Measurements from ENCODE around the gene ARMH1. TPM values are rescaled to one million over a fixed set of nuclear protein-coding genes. Genes with fewer than 3 reads are reported as not detected.
"Not testable (repeated sequence)": the region's sequence is repeated elsewhere in the genome, so short reads cannot be mapped to it uniquely, and the experiment has no call there.

Gene ARMH1
- total RNA-seq, 1 experiment from 2014 or later = 0.37 TPM

DNA sequence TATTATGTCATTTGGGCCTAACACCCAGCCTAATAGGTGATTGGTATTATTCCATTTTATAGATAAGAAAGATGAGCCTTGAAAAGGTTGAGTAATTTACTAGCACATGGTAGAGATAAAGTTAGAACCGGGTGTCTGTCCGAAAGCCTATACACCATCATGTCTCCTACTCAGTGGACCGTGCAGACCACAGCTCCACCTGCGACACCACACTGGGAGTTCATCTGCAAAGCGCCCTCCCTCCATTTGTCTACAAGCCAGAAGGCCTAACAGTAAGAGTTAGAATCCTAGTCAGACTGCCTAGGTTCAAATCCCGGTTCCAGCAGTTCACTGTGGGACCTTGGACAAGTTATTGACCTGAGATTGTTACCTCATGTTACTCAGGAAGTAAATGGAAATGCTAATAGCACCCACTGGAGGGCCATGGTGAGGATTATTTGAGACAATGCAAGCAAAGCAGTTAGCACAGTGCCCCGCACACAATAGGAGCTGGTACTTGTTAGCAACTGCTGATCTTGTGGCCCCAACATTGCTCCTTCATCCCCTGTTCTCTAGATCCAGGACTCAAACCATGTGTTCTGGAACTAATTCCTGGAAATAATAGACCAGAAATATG lies 20.5 kb downstream of the ARMH1 start:
- DNase-seq (ENCODE audit: low read depth) = no peak

DNA sequence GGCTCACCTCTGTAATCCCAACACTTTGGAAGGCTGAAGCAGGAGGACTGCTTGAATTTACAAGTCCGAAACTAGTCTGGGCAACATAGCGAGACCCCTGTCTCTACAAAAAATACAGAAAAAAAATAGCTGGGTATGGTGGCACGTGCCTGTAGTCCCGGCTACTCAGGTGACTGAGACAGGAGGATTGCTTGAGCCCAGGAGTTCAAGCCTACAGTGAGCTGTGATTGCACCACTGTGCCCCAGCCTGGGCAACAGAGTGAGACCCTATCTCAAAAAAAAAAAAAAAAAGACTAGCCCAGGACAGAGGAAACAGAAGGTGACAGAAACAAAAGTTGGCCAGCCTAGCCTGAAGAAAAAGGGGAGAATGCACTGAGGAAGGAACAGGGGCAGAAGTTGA lies 21.2 kb downstream of the ARMH1 start:
- no peak for DNase-seq (ENCODE audit: low read depth)

DNA sequence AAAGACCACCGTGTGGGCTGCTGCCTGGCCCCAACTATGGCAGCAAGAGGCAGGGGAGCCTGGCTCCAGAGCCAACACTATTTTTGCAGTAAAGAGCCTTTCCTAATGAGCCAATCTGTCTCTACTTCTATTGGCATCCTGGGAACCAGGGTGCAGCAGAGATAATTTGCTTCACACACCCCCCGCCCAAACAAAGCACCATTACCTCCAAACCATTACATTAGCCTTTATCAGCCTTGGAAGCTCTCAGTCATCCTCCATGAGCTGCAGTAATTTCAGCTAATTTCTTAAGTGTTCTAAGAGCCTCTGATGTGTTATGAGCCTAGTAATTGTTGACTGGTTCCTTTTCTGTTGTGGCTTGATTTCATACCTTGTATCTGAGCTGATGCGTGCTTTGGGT lies 21.6 kb downstream of the ARMH1 start:
- no peak for DNase-seq (ENCODE audit: low read depth)

DNA sequence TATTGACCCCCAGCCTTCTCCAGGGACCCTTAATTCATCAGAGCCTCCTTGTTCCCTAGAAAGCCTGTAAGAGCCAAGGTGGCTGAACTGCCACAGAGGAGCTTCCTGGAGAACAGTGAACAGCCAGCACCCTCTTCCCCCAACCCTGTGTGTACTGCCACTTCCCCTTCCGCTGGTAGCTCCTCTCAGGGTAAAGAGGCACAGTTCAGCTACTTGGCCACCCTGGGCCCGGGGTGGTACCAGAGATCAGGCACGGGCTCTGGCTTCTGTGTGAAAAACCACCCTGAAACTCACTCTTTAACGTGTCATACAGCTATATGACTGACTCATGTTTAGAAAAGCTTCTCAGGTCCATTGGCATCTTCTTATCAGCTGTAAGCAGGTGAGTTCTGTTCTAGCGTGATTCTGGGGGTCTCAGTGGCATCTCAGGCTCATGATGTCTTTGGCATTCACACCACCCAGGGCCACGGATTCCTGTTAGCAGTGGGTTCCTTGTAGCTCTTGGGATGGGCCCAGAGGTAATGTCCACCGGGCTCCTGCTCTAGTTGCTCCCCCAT lies 22.4 kb downstream of the ARMH1 start:
- DNase-seq (ENCODE audit: low read depth) = no peak

GRCh38 chr1:44698138-44698537 lies 23.6 kb downstream of the ARMH1 start:
- no peak for DNase-seq (ENCODE audit: low read depth)

DNA sequence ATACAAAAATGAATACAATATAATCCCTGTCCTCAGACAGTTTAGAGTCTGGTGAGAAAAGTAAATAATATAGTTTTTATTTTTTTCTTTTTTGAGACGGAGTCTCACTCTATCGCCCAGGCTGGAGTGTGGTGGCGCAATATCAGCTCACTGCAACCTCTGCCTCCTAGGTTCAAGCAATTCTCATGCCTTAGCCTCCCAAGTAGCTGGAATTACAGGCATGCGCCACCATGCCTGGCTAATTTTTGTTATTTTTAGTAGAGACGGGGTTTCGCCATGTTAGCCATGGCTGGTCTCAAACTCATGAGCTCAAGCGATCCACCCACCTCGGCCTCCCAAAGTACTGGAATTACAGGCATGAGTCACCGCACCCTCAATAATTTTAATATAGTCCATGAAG lies 24.9 kb downstream of the ARMH1 start:
- DNase-seq (ENCODE audit: low read depth) = not testable (repeated sequence)

DNA sequence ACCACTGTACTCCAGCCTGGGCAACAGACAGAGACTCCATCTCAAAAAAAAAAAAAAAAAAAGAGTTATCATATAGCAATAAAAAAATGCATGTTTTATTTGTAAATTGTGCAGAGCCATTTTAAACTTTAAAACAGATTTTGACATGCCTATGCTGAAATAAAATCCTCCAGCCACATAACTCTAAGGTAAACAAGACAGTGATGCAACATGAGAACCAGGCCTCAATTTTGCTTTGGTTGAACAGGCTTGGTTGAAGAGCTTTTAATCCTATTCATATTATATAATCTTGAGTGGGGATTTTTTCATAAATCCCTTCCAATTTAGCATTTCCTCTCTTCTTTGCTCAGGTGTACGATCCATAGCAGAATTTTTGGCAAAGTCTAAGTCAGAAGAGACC lies 26.1 kb downstream of the ARMH1 start:
- DNase-seq (ENCODE audit: low read depth) = no peak

DNA sequence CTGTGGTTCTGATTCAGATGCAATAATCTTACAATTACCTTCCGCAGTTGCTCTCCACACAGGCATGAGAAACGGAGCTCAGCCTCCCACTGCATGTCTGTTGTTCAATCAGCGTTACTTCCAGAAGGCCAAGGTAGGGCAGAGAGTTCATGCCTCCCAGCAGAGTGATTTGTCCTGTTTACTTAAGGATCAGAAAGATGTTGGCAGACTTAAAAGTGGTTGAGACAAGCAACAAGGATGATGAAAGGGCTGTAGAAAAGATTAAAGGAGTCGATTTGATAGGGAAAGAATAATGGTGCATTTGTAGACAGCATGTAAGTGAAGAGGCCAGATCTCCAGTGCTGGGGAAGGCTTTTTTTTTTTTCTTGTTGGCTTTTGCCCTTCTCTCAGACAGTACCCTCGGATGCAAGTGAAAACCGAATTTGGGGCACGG lies 26.6 kb downstream of the ARMH1 start:
- DNase-seq (ENCODE audit: low read depth) = no peak

- DNase-seq (ENCODE audit: low read depth) = no peak
Observed at GRCh38 chr1:44705470-44705869, 31.0 kb downstream of the ARMH1 start.

- no peak for DNase-seq (ENCODE audit: low read depth)
Observed at GRCh38 chr1:44705938-44706337, 31.4 kb downstream of the ARMH1 start.

GRCh38 chr1:44707112-44707881 lies 32.8 kb downstream of the ARMH1 start:
- DNase-seq (ENCODE audit: low read depth) = peak; percentile 94

DNA sequence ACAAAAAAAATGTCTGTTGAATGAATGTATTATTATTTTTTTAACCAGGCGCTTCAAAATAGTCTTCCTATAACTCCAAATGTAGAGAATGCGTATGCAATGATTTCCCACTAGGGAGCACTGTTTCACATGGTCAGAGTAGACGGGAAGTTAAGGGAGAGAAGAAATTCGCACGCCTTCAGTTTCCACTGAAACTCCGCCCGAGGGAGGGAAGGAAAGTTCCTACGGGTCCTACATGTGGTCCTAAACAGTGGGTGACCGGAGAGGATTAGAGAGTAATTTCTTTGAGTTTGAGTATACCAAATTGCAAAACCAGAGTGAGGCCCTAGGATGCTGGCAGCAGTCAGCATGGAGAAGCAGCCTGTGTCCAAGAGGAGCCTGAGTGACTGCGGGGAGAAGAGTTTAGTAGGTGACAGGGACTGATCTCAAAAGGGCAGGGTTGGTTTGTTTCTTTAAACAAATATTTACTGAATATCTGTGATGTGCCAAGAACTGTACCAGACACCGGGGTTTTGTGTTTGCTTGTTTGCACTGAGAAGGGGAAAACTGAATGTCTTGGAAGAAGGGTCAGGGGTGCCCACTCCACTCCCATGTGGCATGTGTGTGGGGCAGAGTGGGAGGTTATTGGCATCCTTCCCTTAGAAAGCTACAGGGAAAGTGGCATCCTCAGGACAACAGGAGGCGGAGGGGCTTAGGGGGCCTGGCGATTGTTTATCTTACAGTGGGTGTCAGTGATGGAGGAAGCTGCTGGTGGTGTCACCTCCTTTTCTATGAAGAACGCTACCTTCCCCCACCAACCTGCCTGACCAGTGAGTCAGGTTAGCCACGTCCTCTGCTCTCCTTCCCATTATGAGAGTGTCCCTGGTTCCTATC lies 33.7 kb downstream of the ARMH1 start:
- DNase-seq (ENCODE audit: low read depth) = peak; percentile 28

GRCh38 chr1:44713321-44713781 lies 38.8 kb downstream of the ARMH1 start:
- peak; percentile 39 for DNase-seq (ENCODE audit: low read depth)

DNA sequence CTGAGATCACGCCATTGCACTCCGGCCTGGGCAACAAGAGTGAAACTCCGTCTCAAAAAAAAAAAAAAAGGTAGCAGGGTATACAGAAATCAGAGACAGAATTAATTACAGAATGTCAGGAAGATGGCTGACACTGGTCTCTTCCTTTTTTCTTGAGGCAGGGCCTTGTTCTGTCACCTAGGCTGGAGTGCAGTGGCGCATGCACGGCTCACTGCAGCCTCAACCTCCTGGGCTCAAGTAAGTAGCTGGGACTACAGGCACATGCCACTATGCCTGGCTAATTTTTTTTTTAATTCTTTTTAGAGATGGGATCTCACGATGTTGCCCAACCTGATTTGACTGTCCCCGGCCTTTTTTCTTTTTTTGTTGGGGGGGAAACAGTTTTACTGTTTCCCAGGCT lies 40.0 kb downstream of the ARMH1 start:
- DNase-seq (ENCODE audit: low read depth) = no peak

DNA sequence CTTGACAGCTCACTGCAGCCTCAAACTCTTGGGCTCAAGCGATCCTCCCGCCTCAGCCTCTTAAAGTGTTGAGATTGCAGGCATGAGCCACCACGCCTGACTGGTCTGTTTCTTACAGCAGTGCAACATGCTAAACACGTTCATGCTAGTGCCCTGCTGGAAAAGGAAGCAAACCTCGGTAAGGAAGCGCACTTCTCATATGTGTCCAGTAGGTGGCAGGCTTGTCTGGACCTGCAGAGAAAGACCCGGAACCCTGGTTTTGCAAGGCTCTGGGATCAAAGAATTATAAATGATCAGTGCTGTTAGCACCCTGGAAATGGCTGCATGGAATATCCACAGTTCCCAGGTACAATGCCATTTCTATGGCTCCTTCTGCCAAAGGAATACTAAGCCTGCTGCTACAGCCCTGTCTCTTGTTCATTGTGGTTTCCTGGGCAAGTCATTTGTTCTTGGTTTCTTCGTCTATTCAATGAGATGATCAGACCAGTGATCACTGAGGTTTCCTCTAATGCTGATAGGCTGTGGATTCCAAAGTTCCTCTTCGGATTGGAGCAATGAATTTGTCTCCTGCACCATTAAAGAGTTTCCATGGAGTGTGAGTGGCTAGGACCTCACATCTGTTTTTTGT lies 40.5 kb downstream of the ARMH1 start:
- peak; percentile 68 for DNase-seq (ENCODE audit: low read depth)

GRCh38 chr1:44717156-44717555 lies 42.6 kb downstream of the ARMH1 start:
- DNase-seq (ENCODE audit: low read depth) = no peak

DNA sequence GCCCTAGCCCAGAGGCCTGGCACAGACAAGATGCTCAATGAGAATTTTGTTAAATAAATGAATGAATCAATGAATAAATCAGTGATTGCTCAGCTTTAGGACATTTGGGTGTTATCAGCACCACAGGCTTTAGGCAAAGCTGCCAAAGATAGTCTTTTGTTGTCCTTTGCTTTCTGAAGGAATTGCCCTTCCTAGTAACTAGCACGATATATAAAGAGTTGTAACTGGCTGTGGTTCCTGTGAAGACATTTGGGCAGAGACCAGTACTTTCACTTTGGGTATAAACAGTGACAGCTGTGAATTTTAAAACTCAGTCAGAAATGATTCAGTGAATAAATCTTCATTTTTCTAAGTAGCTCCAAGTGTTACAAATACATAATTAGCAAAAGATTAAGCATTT lies 43.1 kb downstream of the ARMH1 start:
- DNase-seq (ENCODE audit: low read depth) = no peak

DNA sequence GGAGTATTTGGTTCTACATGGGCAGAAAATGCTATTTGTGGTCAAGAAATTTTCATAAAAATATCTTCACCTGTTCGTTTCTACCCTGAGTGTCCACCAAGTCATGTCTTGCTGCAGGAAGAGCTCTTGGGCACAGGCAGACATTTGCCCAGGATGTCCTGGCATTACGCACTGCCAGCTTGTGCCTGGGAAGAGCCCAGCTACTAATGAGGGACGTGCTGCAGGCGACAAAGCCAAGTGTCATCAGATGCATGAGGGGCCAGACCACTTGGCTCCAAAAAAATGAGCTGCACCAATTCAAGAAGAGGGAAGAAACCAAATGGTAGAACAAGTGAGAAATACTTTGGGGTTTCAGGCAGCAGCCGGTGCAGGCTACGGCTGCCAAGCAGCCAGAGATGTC lies 43.6 kb downstream of the ARMH1 start:
- no peak for DNase-seq (ENCODE audit: low read depth)

GRCh38 chr1:44719318-44719717 lies 44.8 kb downstream of the ARMH1 start:
- DNase-seq (ENCODE audit: low read depth) = no peak

GRCh38 chr1:44720281-44720680 lies 45.8 kb downstream of the ARMH1 start:
- no peak for DNase-seq (ENCODE audit: low read depth)

- peak; percentile 93 for DNase-seq (ENCODE audit: low read depth)
Observed at GRCh38 chr1:44721485-44722361, 47.2 kb downstream of the ARMH1 start.
